Activated naive CD4-positive, alpha-beta T cell treated with anti-CD3 and anti-CD28 coated beads, Interleukin-2, amount 50 U/mL, for 72 hours (primary cell): ENCODE results near the gene SPPL2A. TPM values are rescaled to one million over a fixed set of nuclear protein-coding genes. Genes with fewer than 3 reads are reported as not detected.
A peak's percentile ranks its signal among the peaks of the same experiment; 100 is the strongest.

Experiments
- ATAC-seq, 2 donors: fragments of 150-1000 bp; cut with Tn5 transposase; 2 replicates each; pipeline ENCODE4 v1.10.0; 2021; ENCODE audit warnings: mild to moderate bottlenecking in 2 of 2, moderate library complexity in 2 of 2
- DNase-seq, 2 donors: peaks; one replicate each; pipeline ENCODE4 v3.0.0; 2021 to 2022; ENCODE audit warnings: low spot score in 2 of 2
- H3K27ac Mint-ChIP-seq, 2 donors: one replicate each; pipeline ENCODE4 v1.8.0; 2022; ENCODE audit warnings: mild to moderate bottlenecking in 2 of 2, mixed read lengths in 2 of 2
- H3K36me3 Mint-ChIP-seq, 2 donors: one replicate each; pipeline ENCODE4 v1.8.0; 2022; ENCODE audit warnings: mixed read lengths in 2 of 2
- H3K9me3 Mint-ChIP-seq, 2 donors: one replicate each; pipeline ENCODE4 v1.8.0; 2022; ENCODE audit warnings: mixed read lengths in 2 of 2
- total RNA-seq, 2 donors: library from RNA; stranded (reverse); gene quantifications; one replicate each; pipeline ENCODE4 v1.2.3, GENCODE V29; 2022

SPPL2A gene
- total RNA-seq, 2 donors from 2014 or later: 61.0 to 68.1 TPM

GRCh38 chr15:50783411-50783810 lies 17.9 kb upstream of the SPPL2A start:
- DNase-seq (no peak), ATAC-seq (no peak)
- H3K9me3 Mint-ChIP-seq: no peaks in the 10 kb centered on the region
- H3K27ac Mint-ChIP-seq: no peak overlapping the region
- no peaks in the 10 kb centered on the region for H3K36me3 Mint-ChIP-seq

- Mint-ChIP-seq H3K9me3 (no peaks in the 10 kb centered on the region), H3K27ac (no peak overlapping the region), H3K36me3 (no peaks in the 10 kb centered on the region)
- no peak for ATAC-seq
- no peak for DNase-seq
These were observed 12.6 kb upstream of the SPPL2A start for GRCh38 chr15:50778086-50778485.

- H3K27ac Mint-ChIP-seq: no peak overlapping the region
- no peaks in the 10 kb centered on the region for H3K9me3 Mint-ChIP-seq
- no peaks in the 10 kb centered on the region for H3K36me3 Mint-ChIP-seq
- ATAC-seq (no peak), DNase-seq (no peak)
These were observed 11.5 kb upstream of the SPPL2A start for GRCh38 chr15:50777042-50777441.

GRCh38 chr15:50774450-50774849 lies 8.9 kb upstream of the SPPL2A start:
- ATAC-seq (peak; percentile 68 to 98), DNase-seq (no peak)
- H3K27ac Mint-ChIP-seq: peak overlapping the region; percentile 57 to 70
- no peaks in the 10 kb centered on the region for H3K9me3 Mint-ChIP-seq
- H3K36me3 Mint-ChIP-seq: no peaks in the 10 kb centered on the region

- H3K9me3 Mint-ChIP-seq: no peaks in the 10 kb centered on the region
- H3K27ac Mint-ChIP-seq: peak overlapping the region in 1 of 2 donors; percentile 12
- no peak for DNase-seq
- no peak for ATAC-seq
- no peaks in the 10 kb centered on the region for H3K36me3 Mint-ChIP-seq
These were observed 7.9 kb upstream of the SPPL2A start for GRCh38 chr15:50773389-50773788.

- Mint-ChIP-seq H3K36me3 (peaks cover 18 to 20% of the 10 kb centered on the region in 2 donors), H3K27ac (peak overlapping the region; percentile 7 to 99), H3K9me3 (peaks cover 0 to 3% of the 10 kb centered on the region in 2 donors)
- no peak for ATAC-seq
- DNase-seq: no peak
These were observed 1.9 kb upstream of the SPPL2A start for GRCh38 chr15:50767332-50767861.

GRCh38 chr15:50764461-50765194 lies 878 bp downstream of the SPPL2A start:
- peak overlapping the region; percentile 99 for H3K27ac Mint-ChIP-seq
- H3K9me3 Mint-ChIP-seq: peaks cover 0 to 3% of the 10 kb centered on the region in 2 donors
- peaks cover 22 to 23% of the 10 kb centered on the region in 2 donors for H3K36me3 Mint-ChIP-seq
- DNase-seq (peak in 1 of 2 donors; percentile 18), ATAC-seq (peak; percentile 26 to 51)

- Mint-ChIP-seq H3K27ac (peak overlapping the region in 1 of 2 donors; percentile 89), H3K36me3 (peaks cover 13 to 17% of the 10 kb centered on the region in 2 donors), H3K9me3 (no peaks in the 10 kb centered on the region)
- DNase-seq (no peak), ATAC-seq (no peak)
These were observed 6.7 kb downstream of the SPPL2A start for GRCh38 chr15:50758712-50759205.

GRCh38 chr15:50753463-50753862 lies 12.0 kb downstream of the SPPL2A start:
- H3K36me3 Mint-ChIP-seq: peaks cover 0 to 5% of the 10 kb centered on the region in 2 donors
- H3K27ac Mint-ChIP-seq: no peak overlapping the region
- ATAC-seq: no peak

GRCh38 chr15:50751394-50751793 lies 14.1 kb downstream of the SPPL2A start:
- DNase-seq: no peak
- Mint-ChIP-seq H3K36me3 (peaks cover 0 to 5% of the 10 kb centered on the region in 2 donors), H3K9me3 (no peaks in the 10 kb centered on the region), H3K27ac (no peak overlapping the region)
- ATAC-seq: peak in 1 of 2 donors; percentile 18

More at GRCh38 chr15:50753463-50753862, 12.0 kb downstream of the SPPL2A start:
- no peak for DNase-seq
- H3K9me3 Mint-ChIP-seq: no peaks in the 10 kb centered on the region

GRCh38 chr15:50750227-50750705 lies 15.2 kb downstream of the SPPL2A start:
- Mint-ChIP-seq H3K9me3 (no peaks in the 10 kb centered on the region), H3K36me3 (peaks cover 0 to 5% of the 10 kb centered on the region in 2 donors), H3K27ac (no peak overlapping the region)
- DNase-seq (no peak), ATAC-seq (no peak)

GRCh38 chr15:50747523-50747922 lies 18.0 kb downstream of the SPPL2A start:
- no peak for ATAC-seq

GRCh38 chr15:50744601-50745000 lies 20.9 kb downstream of the SPPL2A start:
- no peak for ATAC-seq
- H3K9me3 Mint-ChIP-seq: no peaks in the 10 kb centered on the region
- no peak for DNase-seq
- no peak overlapping the region for H3K27ac Mint-ChIP-seq
- no peaks in the 10 kb centered on the region for H3K36me3 Mint-ChIP-seq

More at GRCh38 chr15:50747523-50747922, 18.0 kb downstream of the SPPL2A start:
- no peaks in the 10 kb centered on the region for H3K36me3 Mint-ChIP-seq
- no peak for DNase-seq
- no peaks in the 10 kb centered on the region for H3K9me3 Mint-ChIP-seq
- no peak overlapping the region for H3K27ac Mint-ChIP-seq

- Mint-ChIP-seq H3K9me3 (no peaks in the 10 kb centered on the region), H3K27ac (no peak overlapping the region)
These were observed 24.6 kb downstream of the SPPL2A start for GRCh38 chr15:50740955-50741354.

GRCh38 chr15:50736823-50737222 lies 28.7 kb downstream of the SPPL2A start:
- DNase-seq (no peak), ATAC-seq (no peak)
- Mint-ChIP-seq H3K36me3 (peaks cover 7 to 8% of the 10 kb centered on the region in 2 donors), H3K9me3 (no peaks in the 10 kb centered on the region), H3K27ac (peak overlapping the region in 1 of 2 donors; percentile 7)

More at GRCh38 chr15:50740955-50741354, 24.6 kb downstream of the SPPL2A start:
- no peaks in the 10 kb centered on the region for H3K36me3 Mint-ChIP-seq
- ATAC-seq (no peak), DNase-seq (no peak)

- no peak overlapping the region for H3K27ac Mint-ChIP-seq
- peaks cover 7 to 8% of the 10 kb centered on the region in 2 donors for H3K36me3 Mint-ChIP-seq
- DNase-seq (no peak), ATAC-seq (no peak)
- H3K9me3 Mint-ChIP-seq: no peaks in the 10 kb centered on the region
These were observed 30.4 kb downstream of the SPPL2A start for GRCh38 chr15:50735156-50735555.

GRCh38 chr15:50726315-50726714 lies 39.2 kb downstream of the SPPL2A start:
- H3K9me3 Mint-ChIP-seq: no peaks in the 10 kb centered on the region
- no peaks in the 10 kb centered on the region for H3K36me3 Mint-ChIP-seq
- H3K27ac Mint-ChIP-seq: no peak overlapping the region
- ATAC-seq (no peak), DNase-seq (no peak)
